Keratinocyte (primary cell): ENCODE data around the gene HEXD. TPM values are rescaled to one million over a fixed set of nuclear protein-coding genes. Genes with fewer than 3 reads are reported as not detected.

Experiments
- DNase-seq: peaks from one replicate; pipeline ENCODE4 v3.0.0-alpha.2; 2011; ENCODE audit warnings: low read depth, missing footprints, low spot score
- FAIRE-seq: peaks from 2 replicates; lab custom pipeline; 2011; peaks lifted over from hg19 to GRCh38; lab: Jason Lieb, UNC
- H2AFZ ChIP-seq: 2 replicates; pipeline ENCODE4 v1.6.0; 2012; ENCODE audit warnings: low read length, control low read depth, inconsistent platforms; ENCODE audit not compliant: control insufficient read depth
- H3K27ac ChIP-seq: 2 replicates; pipeline ENCODE4 v1.5.1; 2011; ENCODE audit warnings: low read length; ENCODE audit not compliant: control insufficient read depth, insufficient read depth
- H3K27me3 ChIP-seq: 3 replicates; pipeline ENCODE4 v1.6.0; 2011; ENCODE audit warnings: low read length; ENCODE audit not compliant: control insufficient read depth, insufficient read depth; ENCODE audit errors: extremely low read depth
- H3K36me3 ChIP-seq, 2 experiments: 2 replicates in 1 of 2; 3 replicates in 1 of 2; pipeline ENCODE4 v1.5.1; 2011; ENCODE audit warnings: low read length in 2 of 2, mild to moderate bottlenecking in 1 of 2; ENCODE audit not compliant: control insufficient read depth in 2 of 2, insufficient read depth in 2 of 2; ENCODE audit errors: extremely low read depth in 1 of 2
- H3K4me1 ChIP-seq: 3 replicates; pipeline ENCODE4 v1.5.1; 2011; ENCODE audit warnings: low read length; ENCODE audit not compliant: control insufficient read depth, insufficient read depth; ENCODE audit errors: extremely low read depth
- H3K4me2 ChIP-seq: 3 replicates; pipeline ENCODE4 v1.6.0; 2011; ENCODE audit warnings: low read depth, low read length; ENCODE audit not compliant: control insufficient read depth, insufficient read depth; ENCODE audit errors: extremely low read depth
- H3K4me3 ChIP-seq, 3 experiments: fragments of 200-600 bp in 1 of 3; sonication (generic) in 1 of 3; 2 replicates in 2 of 3; 3 replicates in 1 of 3; pipeline ENCODE4 v1.5.1; 2011 to 2016; ENCODE audit warnings: low read length in 3 of 3, mild to moderate bottlenecking in 3 of 3, control low read depth in 2 of 3, inconsistent platforms in 1 of 3, low read depth in 1 of 3, mixed read lengths in 1 of 3, mixed run types in 1 of 3, moderate library complexity in 1 of 3; ENCODE audit not compliant: control insufficient read depth in 2 of 3, insufficient read depth in 2 of 3; ENCODE audit errors: extremely low read depth in 1 of 3
- H3K79me2 ChIP-seq: 2 replicates; pipeline ENCODE4 v1.6.0; 2012; ENCODE audit warnings: low read length; ENCODE audit not compliant: control insufficient read depth, insufficient read depth
- H3K9ac ChIP-seq: 3 replicates; pipeline ENCODE4 v1.6.0; 2011; ENCODE audit warnings: low read length; ENCODE audit not compliant: control insufficient read depth, insufficient read depth; ENCODE audit errors: extremely low read depth
- H3K9me1 ChIP-seq: 3 replicates; pipeline ENCODE4 v1.6.0; 2011; ENCODE audit warnings: low read length; ENCODE audit not compliant: control insufficient read depth, insufficient read depth; ENCODE audit errors: extremely low read depth
- H3K9me3 ChIP-seq: 2 replicates; pipeline ENCODE4 v1.5.1; 2012; ENCODE audit warnings: low read depth, low read length; ENCODE audit not compliant: control insufficient read depth
- H4K20me1 ChIP-seq: 3 replicates; pipeline ENCODE4 v1.6.0; 2011; ENCODE audit warnings: low read length; ENCODE audit not compliant: control insufficient read depth, insufficient read depth; ENCODE audit errors: extremely low read depth
- EZH2 ChIP-seq: IDR thresholded peaks from one replicate; pipeline ENCODE4 v1.6.1; 2012; ENCODE audit warnings: inconsistent platforms, mild to moderate bottlenecking, low read length, moderate library complexity
- dilution Hi-C: fragments of 300-500 bp; cut with MboI; formaldehyde crosslinking; loops from one replicate; pipeline ENCODE4 v1.7.0; 2020; ENCODE audit warnings: low sequenced_read_pairs; ENCODE audit not compliant: extremely low pct_ligation_motif_present
- polyA plus RNA-seq, 5 experiments: library from polyadenylated mRNA; depleted of rRNA in 3 of 5; stranded (reverse) in 3 of 5; stranded (forward) in 1 of 5; unstranded in 1 of 5; fragments of >200 nt; gene quantifications; 1 replicate in 1 of 5; 2 replicates in 3 of 5; 3 replicates in 1 of 5; pipeline versions ENCODE4 v1.2.1 to v1.2.3, GENCODE V29; 2011 to 2012; ENCODE audit warnings: missing spikeins in 2 of 5, low read depth in 1 of 5, low replicate concordance in 1 of 5
- TF ChIP-seq, protein P1 (sequence below), 3 experiments: IDR thresholded peaks in 1 of 3; conservative IDR thresholded peaks in 1 of 3; optimal IDR thresholded peaks in 1 of 3; 2 replicates in 2 of 3; 3 replicates in 1 of 3; pipeline versions ENCODE3 to v1.5.1; 2011; ENCODE audit warnings: low read length in 3 of 3, mild to moderate bottlenecking in 3 of 3, moderate library complexity in 2 of 3, control low read depth in 1 of 3, inconsistent platforms in 1 of 3; ENCODE audit not compliant: insufficient read depth in 2 of 3; ENCODE audit errors: extremely low read depth in 1 of 3

Gene HEXD
- polyA plus RNA-seq, 1 donor (not counting 4 experiments of a cell fraction or from before 2014, with no cell fraction given), result 5.6 TPM

DNA sequence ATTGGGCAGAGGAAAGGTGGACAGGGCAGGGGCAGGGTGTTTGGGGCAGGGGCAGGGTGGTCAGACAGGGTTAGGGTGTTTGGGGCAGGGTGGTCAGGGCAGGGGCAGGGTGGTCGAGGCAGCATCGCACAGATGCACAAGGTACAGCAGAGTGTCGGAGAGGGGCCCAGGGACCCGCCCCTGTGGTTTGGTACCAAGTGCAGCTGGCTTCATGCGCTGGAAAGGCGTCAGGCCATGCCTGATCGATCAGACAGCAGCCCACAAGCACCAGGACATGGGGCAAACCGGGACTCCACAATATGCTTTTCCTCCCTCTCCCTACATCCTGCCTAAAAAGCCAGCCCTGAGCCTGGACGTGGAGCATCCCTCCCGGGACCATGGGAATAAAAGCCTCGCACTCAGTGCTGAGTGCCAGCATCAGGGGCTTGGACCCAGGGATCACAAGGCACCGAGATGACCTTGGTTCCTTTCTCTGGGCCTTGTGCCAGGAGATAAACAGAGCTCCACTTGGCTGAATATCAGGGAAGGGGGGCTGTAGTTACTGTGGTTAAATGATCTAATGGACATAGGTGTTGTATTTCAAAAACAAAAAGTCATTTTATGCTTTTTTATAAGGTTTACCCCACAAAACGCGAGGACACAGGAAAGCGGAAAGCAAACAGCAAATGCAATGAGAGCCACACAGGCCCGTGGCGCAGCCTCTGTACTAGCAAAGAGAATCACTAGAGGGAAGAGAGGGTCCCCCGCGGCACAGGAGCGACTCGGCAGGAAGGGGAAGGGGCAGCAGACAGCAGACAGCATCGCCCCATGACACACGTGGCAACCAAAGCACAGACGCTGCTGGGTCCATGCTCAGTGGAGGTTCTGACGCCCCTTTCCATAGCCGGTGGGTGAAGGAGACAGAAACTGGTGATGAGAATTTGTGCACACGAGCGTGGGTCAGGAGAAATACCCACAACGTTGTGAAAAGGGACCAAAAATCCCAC lies 5.3 kb upstream of the HEXD start:
- H2AFZ ChIP-seq, result no peak overlapping the region
- DNase-seq (no peak), FAIRE-seq (no peak)
- peaks cover 13% of the 10 kb centered on the region for H4K20me1 ChIP-seq
- dilution Hi-C loops, result no loop called here
- peaks cover 0 to 3% of the 10 kb centered on the region in 2 experiments for H3K36me3 ChIP-seq
- TF ChIP-seq EZH2, result no peak
- TF ChIP-seq, protein P1, sequence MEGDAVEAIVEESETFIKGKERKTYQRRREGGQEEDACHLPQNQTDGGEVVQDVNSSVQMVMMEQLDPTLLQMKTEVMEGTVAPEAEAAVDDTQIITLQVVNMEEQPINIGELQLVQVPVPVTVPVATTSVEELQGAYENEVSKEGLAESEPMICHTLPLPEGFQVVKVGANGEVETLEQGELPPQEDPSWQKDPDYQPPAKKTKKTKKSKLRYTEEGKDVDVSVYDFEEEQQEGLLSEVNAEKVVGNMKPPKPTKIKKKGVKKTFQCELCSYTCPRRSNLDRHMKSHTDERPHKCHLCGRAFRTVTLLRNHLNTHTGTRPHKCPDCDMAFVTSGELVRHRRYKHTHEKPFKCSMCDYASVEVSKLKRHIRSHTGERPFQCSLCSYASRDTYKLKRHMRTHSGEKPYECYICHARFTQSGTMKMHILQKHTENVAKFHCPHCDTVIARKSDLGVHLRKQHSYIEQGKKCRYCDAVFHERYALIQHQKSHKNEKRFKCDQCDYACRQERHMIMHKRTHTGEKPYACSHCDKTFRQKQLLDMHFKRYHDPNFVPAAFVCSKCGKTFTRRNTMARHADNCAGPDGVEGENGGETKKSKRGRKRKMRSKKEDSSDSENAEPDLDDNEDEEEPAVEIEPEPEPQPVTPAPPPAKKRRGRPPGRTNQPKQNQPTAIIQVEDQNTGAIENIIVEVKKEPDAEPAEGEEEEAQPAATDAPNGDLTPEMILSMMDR (optimal IDR thresholded peaks at IDR 0.05 in 1 of 3, IDR thresholded peaks at IDR 0.05 in 1 of 3, conservative IDR thresholded peaks at IDR 0.05 in 1 of 3; ENCODE audit: extremely low read depth in 1 of 3, insufficient read depth in 2 of 3, low read length in 3 of 3), result no peak
- H3K27me3 ChIP-seq, result no peaks in the 10 kb centered on the region
- no peak overlapping the region for H3K9ac ChIP-seq
- H3K9me1 ChIP-seq, result no peaks in the 10 kb centered on the region
- H3K4me2 ChIP-seq, result no peak overlapping the region
- H3K4me3 ChIP-seq, result no peak overlapping the region
- peaks cover 2% of the 10 kb centered on the region for H3K79me2 ChIP-seq
- H3K9me3 ChIP-seq, result no peaks in the 10 kb centered on the region
- H3K27ac ChIP-seq, result no peak overlapping the region
- H3K4me1 ChIP-seq, result peaks cover 7% of the 10 kb centered on the region

DNA sequence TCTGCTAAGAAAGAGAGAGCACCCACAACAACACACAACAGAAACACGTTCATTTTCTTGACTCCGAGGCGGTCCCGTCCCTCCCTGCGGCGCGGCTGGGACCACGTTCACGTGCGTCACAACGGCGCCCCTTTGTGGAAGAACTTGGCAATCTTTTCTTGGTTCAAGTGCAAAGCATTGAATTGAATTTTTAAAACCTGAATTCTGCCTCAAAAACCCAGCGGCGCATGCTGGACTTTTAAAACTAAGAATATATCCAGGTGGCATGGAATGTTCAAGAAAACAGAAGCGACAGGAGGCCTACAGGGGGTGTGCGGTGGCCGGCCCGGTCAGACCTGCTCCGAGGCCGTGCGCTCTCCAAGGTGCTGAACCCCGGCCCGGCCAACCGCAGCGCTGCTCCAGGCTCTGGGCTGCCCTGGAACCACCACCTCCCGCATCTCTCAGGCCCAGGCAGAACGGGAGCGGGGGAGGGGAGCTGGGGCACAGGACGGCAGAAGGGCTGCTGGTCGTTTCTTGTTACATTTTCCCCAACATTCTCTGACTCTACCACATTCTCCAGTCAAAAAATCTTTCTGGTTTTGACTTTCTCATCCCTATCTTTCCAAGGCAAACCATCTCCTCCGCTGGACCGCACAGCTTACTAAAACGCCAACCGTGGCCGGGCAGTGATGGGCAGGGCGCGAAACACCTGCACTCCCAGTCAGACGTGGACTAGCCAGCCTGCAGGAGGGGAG lies 3.4 kb upstream of the HEXD start:
- Histone ChIP-seq H3K4me1 (peaks cover 14% of the 10 kb centered on the region), H2AFZ (no peak overlapping the region), H3K79me2 (peaks cover 4% of the 10 kb centered on the region), H4K20me1 (peaks cover 13% of the 10 kb centered on the region), H3K27me3 (no peaks in the 10 kb centered on the region), H3K9me1 (no peaks in the 10 kb centered on the region), H3K27ac (no peak overlapping the region), H3K4me3 (no peak overlapping the region), H3K9ac (no peak overlapping the region), H3K36me3 (peaks cover 0 to 3% of the 10 kb centered on the region in 2 experiments), H3K9me3 (no peaks in the 10 kb centered on the region), H3K4me2 (no peak overlapping the region)
- no peak for DNase-seq
- no peak for FAIRE-seq
- TF ChIP-seq, protein P1 (optimal IDR thresholded peaks at IDR 0.05 in 1 of 3, IDR thresholded peaks at IDR 0.05 in 1 of 3, conservative IDR thresholded peaks at IDR 0.05 in 1 of 3; ENCODE audit: extremely low read depth in 1 of 3, insufficient read depth in 2 of 3, low read length in 3 of 3), result peak; percentile 59 to 77 (median 70)
- TF ChIP-seq EZH2, result no peak
- dilution Hi-C loops, result no loop called here
